ENCODE results near the gene HES6.

DNA sequence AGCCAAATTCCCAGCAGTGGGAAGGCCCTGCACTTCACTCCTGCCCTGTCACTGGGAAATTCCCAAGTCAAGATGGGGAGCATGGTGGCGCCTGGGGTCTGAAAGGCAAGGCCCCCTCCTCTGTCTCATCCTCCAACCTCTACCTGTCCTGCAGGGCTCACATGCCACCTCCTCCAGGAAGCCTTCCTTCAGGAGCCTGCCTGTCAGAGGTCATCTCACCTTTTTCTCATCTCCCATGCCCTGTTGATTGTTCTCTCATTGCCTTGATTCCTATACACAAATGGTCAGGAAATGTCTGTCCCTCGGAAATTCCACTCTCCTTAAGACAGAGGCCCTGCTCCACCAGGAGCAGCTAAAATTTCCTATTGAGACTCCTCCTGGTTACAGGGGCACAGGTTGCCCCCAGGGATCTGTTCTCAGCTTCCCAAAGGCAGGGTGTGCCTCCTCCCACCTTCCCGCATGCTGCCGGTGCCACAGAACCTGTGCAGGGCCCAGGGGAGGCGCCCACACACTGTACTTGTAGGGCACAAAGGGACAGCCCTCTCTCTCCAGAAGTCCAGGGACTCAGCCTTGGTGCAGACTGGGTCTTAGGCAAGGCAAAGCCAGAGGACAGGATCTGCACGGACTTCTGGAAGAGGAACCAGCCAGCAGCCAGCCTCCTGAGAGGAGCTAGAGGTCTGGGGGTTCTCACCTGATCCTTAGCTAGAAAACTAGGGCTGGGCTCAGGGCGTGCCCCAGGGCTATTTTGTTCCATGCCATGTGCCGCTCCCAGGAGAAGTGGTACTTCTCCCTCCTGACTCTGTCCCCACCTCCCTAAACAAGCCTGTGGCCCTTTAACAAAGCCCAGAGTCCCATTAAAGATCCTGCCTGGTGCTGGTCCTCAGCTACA is 12.9 kb downstream of the HES6 start:
- TF ChIP-seq, protein P1, sequence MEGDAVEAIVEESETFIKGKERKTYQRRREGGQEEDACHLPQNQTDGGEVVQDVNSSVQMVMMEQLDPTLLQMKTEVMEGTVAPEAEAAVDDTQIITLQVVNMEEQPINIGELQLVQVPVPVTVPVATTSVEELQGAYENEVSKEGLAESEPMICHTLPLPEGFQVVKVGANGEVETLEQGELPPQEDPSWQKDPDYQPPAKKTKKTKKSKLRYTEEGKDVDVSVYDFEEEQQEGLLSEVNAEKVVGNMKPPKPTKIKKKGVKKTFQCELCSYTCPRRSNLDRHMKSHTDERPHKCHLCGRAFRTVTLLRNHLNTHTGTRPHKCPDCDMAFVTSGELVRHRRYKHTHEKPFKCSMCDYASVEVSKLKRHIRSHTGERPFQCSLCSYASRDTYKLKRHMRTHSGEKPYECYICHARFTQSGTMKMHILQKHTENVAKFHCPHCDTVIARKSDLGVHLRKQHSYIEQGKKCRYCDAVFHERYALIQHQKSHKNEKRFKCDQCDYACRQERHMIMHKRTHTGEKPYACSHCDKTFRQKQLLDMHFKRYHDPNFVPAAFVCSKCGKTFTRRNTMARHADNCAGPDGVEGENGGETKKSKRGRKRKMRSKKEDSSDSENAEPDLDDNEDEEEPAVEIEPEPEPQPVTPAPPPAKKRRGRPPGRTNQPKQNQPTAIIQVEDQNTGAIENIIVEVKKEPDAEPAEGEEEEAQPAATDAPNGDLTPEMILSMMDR (IDR thresholded peaks at IDR 0.05): no peak
- TF ChIP-seq POLR2A (IDR thresholded peaks at IDR 0.05): no peak

Measured in Peyer's patch (tissue), 4 donors.